HG03025 (cell line): ENCODE measurements around the gene TRERF1.
A peak's percentile ranks its signal among the peaks of the same experiment; 100 is the strongest.

Source experiments
- ATAC-seq: cut with Tn5 transposase; IDR thresholded peaks from one replicate; pipeline ENCODE4 v1.9.1; 2021; ENCODE audit warnings: mild to moderate bottlenecking, moderate library complexity; ENCODE audit not compliant: unreplicated experiment, low FRiP score

The TRERF1 gene

GRCh38 chr6:42372699-42373098 lies 79.0 kb downstream of the TRERF1 start:
- no peak for ATAC-seq

DNA sequence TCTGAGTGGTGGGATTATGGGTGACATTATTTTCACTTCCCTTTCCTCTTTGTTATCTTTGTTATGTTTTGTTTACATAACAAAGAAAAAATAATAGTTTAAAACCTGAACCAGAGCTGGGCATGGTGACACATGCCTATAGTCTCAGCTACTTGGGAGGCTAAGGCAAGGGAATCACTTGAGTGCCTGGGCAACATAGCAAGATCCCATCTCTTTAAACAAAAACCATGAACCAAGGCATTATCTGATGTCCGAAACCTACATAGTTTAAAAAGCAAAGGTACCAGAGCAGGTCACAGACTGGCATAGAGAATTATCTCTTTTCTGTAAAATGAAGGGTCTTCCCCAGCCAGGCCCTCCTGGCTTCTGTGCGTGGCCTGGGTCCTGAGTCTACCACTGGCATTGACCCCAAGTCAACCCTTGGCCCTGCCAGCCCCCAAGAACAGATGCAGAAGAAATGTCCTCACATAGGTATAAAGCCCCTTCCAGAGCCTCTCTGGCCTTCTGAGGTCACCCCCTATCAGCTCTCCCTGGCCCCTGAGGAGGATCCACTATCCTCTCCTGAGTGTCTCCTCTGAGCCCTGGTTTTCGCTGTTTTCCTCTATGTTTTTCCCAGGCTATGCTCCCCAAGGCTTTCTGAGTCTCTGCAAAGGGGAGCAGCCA lies 81.3 kb downstream of the TRERF1 start:
- ATAC-seq, result no peak

GRCh38 chr6:42369568-42369967 lies 82.2 kb downstream of the TRERF1 start:
- ATAC-seq, result no peak

- no peak for ATAC-seq
Measured at GRCh38 chr6:42368181-42368580, 83.5 kb downstream of the TRERF1 start.

DNA sequence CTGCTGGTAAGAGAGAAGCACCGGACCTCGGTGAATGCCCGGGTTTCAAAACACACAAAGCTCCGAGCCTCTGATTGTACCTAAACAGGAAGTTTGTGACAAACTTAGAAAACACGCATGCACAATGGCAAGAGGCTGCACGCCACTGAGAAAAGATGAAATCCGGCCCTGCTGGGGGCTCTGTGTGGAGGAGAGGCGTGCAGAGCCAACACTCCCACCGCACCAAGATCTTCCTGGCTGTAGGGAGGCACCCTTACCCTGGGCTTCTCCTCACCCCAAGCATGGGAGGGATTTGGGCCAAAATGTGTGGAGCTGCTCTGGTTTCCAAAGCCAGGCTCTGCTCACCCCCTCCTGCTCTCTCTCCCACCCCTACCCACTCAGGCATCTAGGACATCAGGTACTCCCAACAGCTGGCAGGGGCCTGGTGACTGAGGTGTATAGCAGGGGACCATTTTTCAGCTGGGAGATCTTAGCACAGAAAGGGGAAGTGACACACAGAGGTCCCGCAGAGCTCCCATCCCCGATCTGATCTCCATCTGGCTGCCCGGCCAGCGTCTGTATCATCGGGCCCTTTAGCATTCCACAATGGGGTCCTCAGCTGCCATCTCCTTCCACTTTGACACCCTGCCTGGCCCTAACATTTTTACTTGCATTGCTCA lies 84.2 kb downstream of the TRERF1 start:
- ATAC-seq, result peak; percentile 60

DNA sequence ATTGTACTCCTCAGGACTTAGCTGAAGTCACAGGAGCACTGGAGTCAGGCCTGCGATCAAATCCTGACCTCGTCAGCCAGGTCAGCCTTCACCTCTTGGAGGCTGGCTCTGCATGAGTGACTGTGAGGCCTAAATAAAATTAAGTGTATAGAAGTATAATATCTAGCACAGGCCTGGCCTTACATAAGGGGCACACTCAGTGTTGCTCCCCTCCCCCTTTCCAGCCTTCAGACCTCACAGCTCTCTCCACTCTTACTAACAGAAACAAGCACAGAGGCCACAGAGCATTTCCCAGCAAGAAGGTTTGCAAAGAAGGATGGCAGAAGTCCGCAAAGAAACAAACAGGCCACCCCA lies 84.8 kb downstream of the TRERF1 start:
- no peak for ATAC-seq

DNA sequence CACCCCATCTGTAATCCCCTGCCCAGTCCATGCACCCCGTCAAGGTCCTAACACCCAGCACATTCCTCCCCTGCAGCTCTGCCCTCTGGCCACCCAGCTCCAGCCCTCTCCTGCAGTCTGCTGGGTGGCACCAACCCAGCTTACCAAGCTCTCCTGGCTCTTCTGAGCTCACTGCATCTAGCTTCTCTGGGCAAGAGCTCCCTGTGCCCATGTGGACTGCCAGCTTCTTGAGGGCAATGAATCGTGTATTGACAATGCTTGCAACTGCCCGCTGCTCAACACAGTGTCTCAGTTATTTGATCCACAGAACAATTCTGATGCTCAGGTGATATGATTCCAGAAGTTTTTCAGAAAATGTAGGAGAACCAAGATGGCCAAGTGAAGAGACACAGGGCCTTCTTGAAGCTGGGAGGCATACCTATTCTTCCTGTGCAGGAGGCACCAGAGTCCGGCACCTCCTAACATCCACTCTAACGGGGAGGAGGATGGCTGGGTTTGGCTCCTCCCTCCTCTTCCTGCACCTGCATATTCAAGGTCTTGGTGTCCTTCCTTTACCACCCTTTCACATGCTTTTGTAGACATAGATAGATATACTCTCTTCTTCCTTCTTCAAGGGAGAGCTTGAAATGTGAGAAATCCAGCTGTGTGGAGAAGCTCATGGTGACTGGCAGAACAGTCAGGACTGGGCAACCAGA lies 85.6 kb downstream of the TRERF1 start:
- ATAC-seq, result no peak

GRCh38 chr6:42365021-42365420 lies 86.7 kb downstream of the TRERF1 start:
- ATAC-seq, result no peak

DNA sequence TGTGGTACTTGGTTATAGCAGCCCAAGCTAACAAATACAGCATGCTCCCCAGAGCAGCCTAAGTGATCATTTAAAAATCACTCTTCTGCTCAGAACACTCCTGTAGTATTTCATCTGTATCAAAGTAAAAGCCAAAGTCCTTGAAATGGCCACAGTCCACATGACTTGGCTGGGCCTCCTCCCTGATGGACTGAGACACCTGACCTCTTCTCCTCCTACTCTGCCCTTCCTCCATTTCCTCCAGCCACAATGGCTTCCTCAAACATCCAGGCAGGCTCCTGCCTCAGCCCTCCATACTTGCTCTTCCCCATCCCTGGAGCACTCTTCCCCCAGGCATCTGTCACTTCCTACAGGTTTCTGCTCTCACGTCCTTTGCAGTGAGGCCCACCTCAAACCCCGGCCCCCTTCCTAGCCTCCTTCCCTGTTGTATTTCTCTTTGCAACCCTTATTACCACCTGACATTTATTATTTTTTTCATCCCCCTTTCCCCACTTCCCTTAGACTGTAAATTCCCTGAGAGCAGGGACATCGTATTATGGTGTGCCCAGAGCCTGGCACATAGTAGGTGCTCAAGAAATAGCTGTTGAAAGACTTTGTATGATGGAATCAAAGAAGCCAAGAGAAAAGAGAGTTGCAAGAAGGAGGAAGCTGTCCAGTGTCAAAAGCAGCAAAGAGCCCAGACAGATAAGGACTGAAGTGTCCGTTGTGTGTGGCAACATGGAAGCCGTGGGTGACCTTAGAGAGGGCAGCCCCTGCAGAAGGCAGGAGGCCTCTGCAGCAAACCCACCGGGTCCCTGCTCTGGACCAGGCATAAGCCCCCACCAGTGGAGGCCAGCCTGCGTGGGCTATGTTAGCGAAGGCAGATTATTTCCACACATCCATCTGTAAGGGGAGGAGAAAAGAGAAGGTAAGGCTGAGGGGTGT lies 87.5 kb downstream of the TRERF1 start:
- ATAC-seq, result no peak

GRCh38 chr6:42361036-42361435 lies 90.7 kb downstream of the TRERF1 start:
- no peak for ATAC-seq

DNA sequence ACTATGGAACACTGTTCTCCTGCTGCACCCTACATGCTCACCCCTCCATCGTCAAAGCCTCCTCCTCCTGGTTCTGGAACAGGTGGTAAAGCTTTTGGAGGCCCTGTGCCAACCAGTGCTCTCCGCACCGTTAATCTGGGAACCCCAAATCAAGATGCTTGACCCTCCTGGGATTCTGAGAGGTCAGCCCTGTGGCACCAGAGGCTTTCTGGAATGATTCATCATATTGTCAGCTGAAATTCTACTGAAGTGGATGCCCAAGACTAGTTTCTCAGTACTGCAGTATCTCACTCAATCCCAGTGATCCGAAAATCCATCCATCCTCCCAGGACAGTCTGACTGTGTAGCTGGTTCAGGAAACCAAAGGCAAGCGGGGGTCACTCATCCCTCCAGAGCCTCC lies 92.7 kb downstream of the TRERF1 start:
- no peak for ATAC-seq

GRCh38 chr6:42355416-42355815 lies 96.3 kb downstream of the TRERF1 start:
- no peak for ATAC-seq

DNA sequence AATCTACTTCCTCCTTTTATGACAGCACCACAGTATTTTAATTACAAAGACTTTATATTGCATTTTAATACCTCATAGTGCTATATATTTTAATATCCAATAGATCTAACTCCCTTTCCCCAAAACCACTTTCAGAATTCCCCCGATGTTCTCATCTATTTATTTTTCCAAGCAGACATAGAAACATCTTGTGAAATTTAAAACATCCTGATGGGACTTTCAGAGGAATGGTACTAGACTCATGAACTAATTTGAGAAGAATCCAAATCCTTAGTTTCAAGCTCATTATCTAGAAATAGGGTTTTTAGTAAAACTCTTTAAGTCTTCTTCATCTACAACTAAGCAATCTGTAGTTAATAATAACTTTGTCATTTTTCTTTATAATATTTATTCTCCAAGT lies 97.0 kb downstream of the TRERF1 start:
- ATAC-seq, result no peak

DNA sequence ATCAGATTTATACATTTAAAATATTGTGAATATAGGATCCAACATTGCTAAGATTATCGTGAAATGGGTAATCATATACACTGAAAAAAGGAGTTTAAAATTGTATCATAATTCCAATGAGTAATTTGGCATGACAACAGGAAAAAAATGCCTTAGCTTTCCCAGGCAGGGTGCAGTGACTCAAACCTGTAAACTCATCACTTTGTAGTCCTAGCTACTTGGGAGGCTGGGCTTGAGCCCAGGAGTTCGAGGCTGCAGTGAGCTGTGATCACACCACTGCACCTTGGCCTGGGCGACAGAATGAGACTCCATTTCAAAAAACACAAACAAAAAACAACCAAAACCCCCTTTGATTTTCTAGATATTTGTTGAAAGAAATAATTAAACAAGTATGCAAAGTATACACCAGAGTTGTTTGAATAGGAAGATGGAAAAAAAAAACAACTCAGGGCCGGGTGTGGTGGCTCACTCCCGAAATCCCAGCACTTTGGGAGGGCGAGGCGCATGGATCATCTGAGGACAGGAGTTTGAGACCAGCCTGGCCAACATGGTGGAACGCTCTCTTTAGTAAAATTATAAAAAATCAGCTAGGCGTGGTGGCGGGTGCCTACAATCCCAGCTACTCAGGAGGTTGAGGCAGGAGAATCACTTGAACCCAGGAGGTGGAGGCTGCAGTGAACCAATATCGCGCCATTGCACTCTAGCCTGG lies 98.7 kb downstream of the TRERF1 start:
- ATAC-seq, result no peak

DNA sequence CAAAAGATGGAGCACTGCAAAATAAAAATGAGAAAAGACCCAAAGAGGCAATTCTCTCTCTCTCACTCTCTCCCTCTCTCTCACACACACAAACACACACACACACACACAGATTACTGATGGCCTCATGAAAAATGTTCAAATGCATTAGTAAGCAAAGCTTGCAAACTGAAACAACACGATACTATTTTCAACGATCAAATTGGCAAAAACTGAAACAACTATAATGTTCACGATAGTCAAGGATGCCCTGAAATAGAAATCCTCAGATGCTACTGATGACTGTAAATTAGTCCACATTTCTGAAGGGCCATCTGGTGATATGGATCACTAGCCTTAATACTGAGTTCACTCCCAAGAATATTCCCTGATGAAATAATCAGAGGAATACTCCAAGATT lies 100.8 kb downstream of the TRERF1 start:
- ATAC-seq, result no peak

- ATAC-seq, result no peak
Measured at GRCh38 chr6:42349753-42350511, 101.8 kb downstream of the TRERF1 start.

DNA sequence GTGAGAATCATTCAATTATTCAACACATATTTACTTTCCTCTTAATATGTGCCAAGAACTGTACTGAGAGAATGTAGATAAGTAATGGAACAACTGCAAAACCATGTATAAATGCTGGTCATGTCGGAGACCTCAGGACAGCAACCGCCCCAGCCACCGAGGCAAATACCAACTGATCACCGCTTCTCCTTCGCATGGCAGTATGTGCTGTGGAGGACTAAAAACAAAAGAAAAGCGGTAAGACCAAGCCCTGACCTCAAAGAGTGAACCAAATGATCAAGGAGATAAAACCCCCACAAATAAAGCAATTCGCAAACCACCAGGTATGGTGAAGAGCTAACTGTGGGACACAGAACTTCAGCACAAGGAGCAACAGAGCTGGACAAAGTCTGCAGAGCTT lies 104.3 kb downstream of the TRERF1 start:
- no peak for ATAC-seq

DNA sequence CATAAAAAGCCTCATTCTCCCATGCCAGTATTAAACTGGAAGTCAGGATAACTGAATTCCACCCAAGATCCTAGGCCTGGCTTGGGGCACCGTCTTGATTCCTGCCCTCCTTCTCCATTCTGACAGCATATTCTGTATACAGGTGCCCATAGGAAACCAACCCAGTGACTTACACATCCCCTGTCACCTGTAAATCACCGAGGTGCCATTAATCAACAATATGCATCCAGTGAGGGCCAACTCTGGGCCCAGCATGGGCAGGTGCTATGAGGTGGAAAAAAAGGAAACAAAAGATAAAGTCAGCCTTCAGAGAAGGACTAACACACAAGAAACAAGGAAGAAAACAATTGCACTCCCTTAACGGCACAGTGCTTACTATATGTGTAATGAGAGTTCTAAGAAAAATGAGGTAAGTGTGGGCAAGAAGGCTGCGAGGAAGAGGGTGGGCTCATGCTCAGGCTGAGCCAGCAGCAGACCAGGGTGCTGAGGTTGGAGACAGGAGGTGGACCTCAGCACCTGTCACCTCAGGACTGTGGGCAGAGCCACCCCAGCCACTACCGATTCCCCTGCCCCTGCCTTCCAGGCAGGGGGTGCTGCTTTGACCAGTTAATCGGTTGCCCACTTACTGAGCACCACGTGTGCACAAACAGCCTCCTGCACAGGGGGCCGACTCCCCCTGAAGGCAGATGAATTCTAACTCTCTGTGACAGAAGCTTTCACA lies 105.9 kb downstream of the TRERF1 start:
- ATAC-seq, result no peak

- no peak for ATAC-seq
Measured at GRCh38 chr6:42344756-42345155, 107.0 kb downstream of the TRERF1 start.
